ENCODE results near the gene LRRC8B. TPM values are rescaled to one million over a fixed set of nuclear protein-coding genes. Genes with fewer than 3 reads are reported as not detected.
"Not testable (repeated sequence)": the region's sequence is repeated elsewhere in the genome, so short reads cannot be mapped to it uniquely, and the experiment has no call there.

Gene LRRC8B
- total RNA-seq, 4 donors from 2014 or later, result 7.0 to 10.5 (median 8.7) TPM

GRCh38 chr1:89540406-89540970 is 15.9 kb downstream of the LRRC8B start:
- TF ChIP-seq, protein P1, sequence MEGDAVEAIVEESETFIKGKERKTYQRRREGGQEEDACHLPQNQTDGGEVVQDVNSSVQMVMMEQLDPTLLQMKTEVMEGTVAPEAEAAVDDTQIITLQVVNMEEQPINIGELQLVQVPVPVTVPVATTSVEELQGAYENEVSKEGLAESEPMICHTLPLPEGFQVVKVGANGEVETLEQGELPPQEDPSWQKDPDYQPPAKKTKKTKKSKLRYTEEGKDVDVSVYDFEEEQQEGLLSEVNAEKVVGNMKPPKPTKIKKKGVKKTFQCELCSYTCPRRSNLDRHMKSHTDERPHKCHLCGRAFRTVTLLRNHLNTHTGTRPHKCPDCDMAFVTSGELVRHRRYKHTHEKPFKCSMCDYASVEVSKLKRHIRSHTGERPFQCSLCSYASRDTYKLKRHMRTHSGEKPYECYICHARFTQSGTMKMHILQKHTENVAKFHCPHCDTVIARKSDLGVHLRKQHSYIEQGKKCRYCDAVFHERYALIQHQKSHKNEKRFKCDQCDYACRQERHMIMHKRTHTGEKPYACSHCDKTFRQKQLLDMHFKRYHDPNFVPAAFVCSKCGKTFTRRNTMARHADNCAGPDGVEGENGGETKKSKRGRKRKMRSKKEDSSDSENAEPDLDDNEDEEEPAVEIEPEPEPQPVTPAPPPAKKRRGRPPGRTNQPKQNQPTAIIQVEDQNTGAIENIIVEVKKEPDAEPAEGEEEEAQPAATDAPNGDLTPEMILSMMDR (IDR thresholded peaks at IDR 0.05), result no peak
- no peak for TF ChIP-seq POLR2A (IDR thresholded peaks at IDR 0.05)
- TF ChIP-seq EP300 (IDR thresholded peaks at IDR 0.05; ENCODE audit: low read depth), result no peak
- TF ChIP-seq POLR2AphosphoS5 (IDR thresholded peaks at IDR 0.05), result no peak
- in situ Hi-C loops (cut with MboI; ENCODE audit: low pct_ligation_motif_present in 1 of 4, low pct_unique_long_range_greater_than_20kb in 1 of 4, low sequenced_read_pairs in 3 of 4) (no loop called here), intact Hi-C loops (cut with DNase I; ENCODE audit: low total_unique reads) (no loop called here)
- Histone ChIP-seq H3K4me1 (peaks cover 0 to 2% (median 0%) of the 10 kb centered on the region in 4 donors), H3K36me3 (no peaks in the 10 kb centered on the region), H3K27me3 (no peaks in the 10 kb centered on the region), H3K4me3 (no peak overlapping the region), H3K9me3 (no peaks in the 10 kb centered on the region), H3K27ac (no peak overlapping the region)
- WGBS, 2 donors (ENCODE audit: low coverage in 1 of 2), result 80 to 89% methylated on average over 4 of the region's 4 CpGs
- DNase-seq, result no peak

DNA sequence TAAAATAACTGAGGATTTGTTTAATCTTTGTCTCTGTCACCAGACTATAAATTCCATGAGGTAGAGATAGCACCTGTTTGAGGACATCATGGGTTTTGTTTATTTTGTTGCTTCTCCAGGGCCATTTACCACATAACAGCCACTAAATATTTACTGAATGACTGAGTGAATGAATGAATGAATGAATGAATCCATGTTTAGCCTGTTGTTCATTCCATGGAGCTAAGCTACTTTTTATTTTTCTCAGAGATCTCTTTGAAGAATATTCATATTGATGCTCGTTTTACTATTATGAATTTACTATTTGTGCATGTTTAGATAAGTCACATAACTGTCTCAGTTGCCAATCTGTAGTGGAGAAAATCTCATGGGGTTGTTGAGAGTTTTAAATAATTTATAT is 17.7 kb downstream of the LRRC8B start:
- no peaks in the 10 kb centered on the region for H3K36me3 ChIP-seq
- TF ChIP-seq EP300 (IDR thresholded peaks at IDR 0.05; ENCODE audit: low read depth) (no peak), POLR2AphosphoS5 (IDR thresholded peaks at IDR 0.05) (no peak), POLR2A (IDR thresholded peaks at IDR 0.05) (no peak)
- TF ChIP-seq, protein P1 (IDR thresholded peaks at IDR 0.05), result no peak
- H3K4me1 ChIP-seq, result peaks cover 0 to 5% (median 0%) of the 10 kb centered on the region in 4 donors
- 86 to 93% methylated on average over 1 of the region's 1 CpG for WGBS, 2 donors (ENCODE audit: low coverage in 1 of 2)
- in situ Hi-C loops (cut with MboI; ENCODE audit: low pct_ligation_motif_present in 1 of 4, low pct_unique_long_range_greater_than_20kb in 1 of 4, low sequenced_read_pairs in 3 of 4), result no loop called here
- intact Hi-C loops (cut with DNase I; ENCODE audit: low total_unique reads), result no loop called here
- H3K27ac ChIP-seq, result no peak overlapping the region
- no peak for DNase-seq
- no peak overlapping the region for H3K4me3 ChIP-seq
- H3K9me3 ChIP-seq, result no peaks in the 10 kb centered on the region
- no peaks in the 10 kb centered on the region for H3K27me3 ChIP-seq

GRCh38 chr1:89543632-89544031 is 19.0 kb downstream of the LRRC8B start:
- H3K4me3 ChIP-seq; H3K27me3 ChIP-seq; in situ Hi-C loops (cut with MboI; ENCODE audit: low pct_ligation_motif_present in 1 of 4, low pct_unique_long_range_greater_than_20kb in 1 of 4, low sequenced_read_pairs in 3 of 4); DNase-seq; H3K9me3 ChIP-seq; H3K4me1 ChIP-seq; intact Hi-C loops (cut with DNase I; ENCODE audit: low total_unique reads); H3K27ac ChIP-seq; H3K36me3 ChIP-seq: not testable (repeated sequence)
- WGBS, 2 donors (ENCODE audit: low coverage in 1 of 2), result 100% methylated on average over 1 of the region's 1 CpG; no CpG with 5 or more reads in 1 of the 2 donors

DNA sequence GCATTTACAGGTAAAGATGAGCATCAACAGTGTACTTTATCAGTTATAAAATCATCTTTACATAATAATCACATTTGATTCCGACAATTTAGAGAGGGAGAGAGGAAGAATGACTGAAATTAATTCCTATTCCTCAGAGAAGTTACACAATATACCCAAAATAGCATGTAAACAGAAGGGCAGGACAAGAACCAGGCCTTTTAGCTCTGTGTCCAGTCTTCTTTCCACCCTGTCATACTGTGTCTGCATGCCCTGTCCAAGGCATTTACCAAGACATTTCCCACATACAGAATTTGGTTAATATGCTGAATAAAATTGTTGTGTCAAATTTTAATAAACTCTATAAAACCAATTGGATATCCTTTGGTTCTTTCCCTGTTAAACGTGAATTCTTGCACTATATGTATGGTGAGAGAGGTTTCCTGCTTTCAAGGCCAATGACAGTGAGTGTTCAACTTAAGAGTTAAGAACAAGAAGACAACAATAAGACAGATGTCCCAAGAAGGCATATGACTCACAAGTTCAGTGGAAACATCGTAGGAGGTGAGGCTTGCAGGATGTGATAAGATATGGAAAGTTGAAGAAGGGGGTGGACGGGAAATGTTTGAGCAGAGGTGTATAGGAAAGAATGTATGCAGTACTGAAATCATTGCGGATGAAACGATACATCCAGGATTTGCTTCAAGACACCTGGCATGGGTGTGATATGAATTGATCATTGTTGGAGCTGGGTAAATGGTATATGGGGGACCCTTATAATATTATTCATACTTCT is 20.8 kb downstream of the LRRC8B start:
- peaks cover 0 to 7% (median 2%) of the 10 kb centered on the region in 4 donors for H3K4me1 ChIP-seq
- H3K27me3 ChIP-seq, result no peaks in the 10 kb centered on the region
- WGBS, 2 donors (ENCODE audit: low coverage in 1 of 2), result 67 to 80% methylated on average over 5 to 6 of the region's 6 CpGs
- H3K4me3 ChIP-seq, result no peak overlapping the region
- DNase-seq, result no peak
- no peak for TF ChIP-seq EP300 (IDR thresholded peaks at IDR 0.05; ENCODE audit: low read depth)
- no peak for TF ChIP-seq POLR2A (IDR thresholded peaks at IDR 0.05)
- TF ChIP-seq, protein P1 (IDR thresholded peaks at IDR 0.05), result no peak
- TF ChIP-seq POLR2AphosphoS5 (IDR thresholded peaks at IDR 0.05), result no peak
- in situ Hi-C loops (cut with MboI; ENCODE audit: low pct_ligation_motif_present in 1 of 4, low pct_unique_long_range_greater_than_20kb in 1 of 4, low sequenced_read_pairs in 3 of 4), result no loop called here
- no peaks in the 10 kb centered on the region for H3K36me3 ChIP-seq
- intact Hi-C loops (cut with DNase I; ENCODE audit: low total_unique reads), result no loop called here
- no peaks in the 10 kb centered on the region for H3K9me3 ChIP-seq
- no peak overlapping the region for H3K27ac ChIP-seq
